A549 (cell line): ENCODE data around the gene RPTOR. TPM values are rescaled to one million over a fixed set of nuclear protein-coding genes. Genes with fewer than 3 reads are reported as not detected.

Source experiments
- ATAC-seq, 2 experiments: fragments of 200-7000 bp in 1 of 2; fragments of >200 bp in 1 of 2; cut with Nextera tagmentation in 1 of 2; cut with Tn5 transposase in 1 of 2; 3 replicates each; pipeline versions ENCODE4 v1.8.0 to v1.9.1; 2018 to 2020; ENCODE audit warnings: mild to moderate bottlenecking in 1 of 2, moderate library complexity in 1 of 2
- CTCF ChIA-PET: fragments of 300-600 bp; sonication (Branson Sonifier 250); formaldehyde crosslinking; extraction: SDS; loops from one replicate; lab custom pipeline; 2021; ENCODE audit warnings: antibody characterized with exemption, inconsistent platforms; lab: Yijun Ruan, JAX
- POLR2A ChIA-PET: fragments of 350-600 bp; formaldehyde crosslinking; extraction: SDS; loops from one replicate; lab custom pipeline; 2021; ENCODE audit warnings: antibody characterized with exemption, inconsistent platforms; lab: Yijun Ruan, JAX
- DNase-seq, 2 experiments: peaks; one replicate each; pipeline versions ENCODE4 v3.0.0 to v3.0.0-alpha.2; 2011 to 2016; ENCODE audit warnings: low read depth in 1 of 2, low spot score in 1 of 2
- FAIRE-seq: peaks from 2 replicates; lab custom pipeline; 2011; peaks lifted over from hg19 to GRCh38; lab: Jason Lieb, UNC
- H3K27ac ChIP-seq, 2 experiments: fragments of >200 bp; sonication (Bioruptor Twin); formaldehyde crosslinking; 3 replicates each; pipeline ENCODE4 v1.5.1; 2016 to 2017
- H3K4me1 ChIP-seq: fragments of >200 bp; sonication (Bioruptor Twin); formaldehyde crosslinking; 3 replicates; pipeline ENCODE4 v1.6.1; 2016
- H3K4me2 ChIP-seq: fragments of >200 bp; sonication (Bioruptor Twin); formaldehyde crosslinking; 3 replicates; pipeline ENCODE4 v1.6.1; 2016
- H3K4me3 ChIP-seq: fragments of >200 bp; sonication (Bioruptor Twin); formaldehyde crosslinking; 3 replicates; pipeline ENCODE4 v1.5.1; 2016
- H3K9me3 ChIP-seq: fragments of >200 bp; sonication (Bioruptor Twin); formaldehyde crosslinking; 3 replicates; pipeline ENCODE4 v1.6.1; 2016
- CBX8 ChIP-seq: fragments of 200-600 bp; sonication (generic); IDR thresholded peaks from 2 replicates; pipeline ENCODE4 v1.6.1; 2016
- EHMT2 ChIP-seq: fragments of 200-600 bp; sonication (generic); IDR thresholded peaks from 2 replicates; pipeline ENCODE4 v1.6.1; 2016; ENCODE audit warnings: antibody characterized with exemption, low read depth, mild to moderate bottlenecking, moderate library complexity
- EP300 ChIP-seq, 2 experiments: fragments of >200 bp; sonication (Bioruptor Twin); formaldehyde crosslinking; IDR thresholded peaks; 2 replicates in 1 of 2; 3 replicates in 1 of 2; pipeline ENCODE4 v1.6.1; 2016 to 2017
- ESRRA ChIP-seq: fragments of 150-350 bp; IDR thresholded peaks from 2 replicates; pipeline ENCODE4 v1.6.1; 2014; ENCODE audit warnings: mild to moderate bottlenecking, low read length, borderline replicate concordance
- FOSL2 ChIP-seq, 2 experiments: fragments of 450-650 bp in 1 of 2; fragments of >200 bp in 1 of 2; sonication (Bioruptor Twin) in 1 of 2; formaldehyde crosslinking; IDR thresholded peaks; 2 replicates each; pipeline versions ENCODE4 v1.5.0 to v1.6.1; 2016 to 2020; ENCODE audit warnings: mild to moderate bottlenecking in 1 of 2, moderate library complexity in 1 of 2
- HDAC2 ChIP-seq: fragments of 200-600 bp; sonication (generic); IDR thresholded peaks from 2 replicates; pipeline ENCODE4 v1.6.1; 2016
- JUNB ChIP-seq: fragments of >200 bp; sonication (Bioruptor Twin); formaldehyde crosslinking; IDR thresholded peaks from 2 replicates; pipeline ENCODE4 v1.6.1; 2016
- MAFK ChIP-seq: fragments of 450-650 bp; IDR thresholded peaks from 2 replicates; pipeline ENCODE4 v1.6.1; 2014; ENCODE audit not compliant: partially characterized antibody
- MAZ ChIP-seq: fragments of 150-350 bp; IDR thresholded peaks from 2 replicates; pipeline ENCODE4 v1.6.1; 2014; ENCODE audit warnings: antibody characterized with exemption, low read depth, low read length, borderline replicate concordance
- MYC ChIP-seq: IDR thresholded peaks from 2 replicates; pipeline ENCODE4 v1.6.1; 2012; ENCODE audit warnings: mild to moderate bottlenecking, inconsistent platforms, low read length, improper control_type of control experiment, borderline replicate concordance
- NFE2L2 ChIP-seq: fragments of 150-350 bp; conservative IDR thresholded peaks from 2 replicates; pipeline ENCODE4 v1.6.1; 2014; ENCODE audit warnings: low read length
- PHF8 ChIP-seq: fragments of 200-600 bp; sonication (generic); IDR thresholded peaks from 2 replicates; pipeline ENCODE4 v1.6.1; 2016; ENCODE audit warnings: low read depth, mild to moderate bottlenecking, antibody characterized with exemption, moderate library complexity, borderline replicate concordance
- POLR2AphosphoS2 ChIP-seq: conservative IDR thresholded peaks from 2 replicates; pipeline ENCODE4 v1.6.1; 2012; ENCODE audit warnings: low read length, improper control_type of control experiment, inconsistent platforms
- RARB ChIP-seq: fragments of 250-450 bp; sonication (Bioruptor Pico); IDR thresholded peaks from 2 replicates; pipeline ENCODE4 v1.8.0; 2021; ENCODE audit warnings: mild to moderate bottlenecking, moderate library complexity
- RFX5 ChIP-seq: fragments of 450-650 bp; IDR thresholded peaks from 2 replicates; pipeline ENCODE4 v1.7.1; 2014; ENCODE audit warnings: antibody characterized with exemption, mild to moderate bottlenecking, moderate library complexity
- RNF2 ChIP-seq: fragments of 200-600 bp; sonication (generic); IDR thresholded peaks from 2 replicates; pipeline ENCODE4 v1.6.1; 2016; ENCODE audit warnings: low read depth, mild to moderate bottlenecking, antibody characterized with exemption, moderate library complexity, borderline replicate concordance
- SMC3 ChIP-seq: fragments of >200 bp; sonication (Bioruptor Twin); formaldehyde crosslinking; IDR thresholded peaks from 3 replicates; pipeline ENCODE4 v1.6.1; 2018; ENCODE audit warnings: inconsistent platforms
- TFCP2L1 ChIP-seq: fragments of 250-450 bp; sonication (Bioruptor Pico); IDR thresholded peaks from 2 replicates; pipeline ENCODE4 v1.5.0; 2021; ENCODE audit warnings: mild to moderate bottlenecking
- ZC3H11A ChIP-seq: fragments of 450-650 bp; IDR thresholded peaks from 2 replicates; pipeline ENCODE4 v1.6.1; 2014; ENCODE audit warnings: antibody characterized with exemption, mild to moderate bottlenecking
- ZNF302 ChIP-seq: fragments of 250-450 bp; sonication (Bioruptor Pico); IDR thresholded peaks from 2 replicates; pipeline ENCODE4 v1.9.0; 2021; ENCODE audit warnings: inconsistent platforms, mild to moderate bottlenecking, moderate library complexity
- ZSCAN20 ChIP-seq: fragments of 250-450 bp; sonication (Bioruptor Pico); IDR thresholded peaks from 2 replicates; pipeline ENCODE4 v1.8.0; 2022; ENCODE audit warnings: mild to moderate bottlenecking, moderate library complexity
- WGBS: methylation state at CpG from one replicate; pipeline ENCODE4 v1.1.6; 2017; ENCODE audit errors: missing lambda C conversion rate; 5-methylcytosine and 5-hydroxymethylcytosine counted together
- polyA plus RNA-seq, 4 experiments: library from polyadenylated mRNA; depleted of rRNA in 3 of 4; stranded (reverse); fragments of >200 nt; fragmentation: RNase III in 1 of 4; extraction: RNeasy Plus Mini Kit Qiagen cat#74134 plus additional on column Dnase treatment in 1 of 4; gene quantifications; 2 replicates in 3 of 4; 3 replicates in 1 of 4; pipeline ENCODE4 v1.2.3, GENCODE V29; 2011 to 2017
- TF ChIP-seq, protein P1 (sequence below): fragments of 200-600 bp; sonication (generic); IDR thresholded peaks from 2 replicates; pipeline ENCODE4 v1.6.1; 2016; ENCODE audit warnings: antibody characterized with exemption, mild to moderate bottlenecking, moderate library complexity
- TF ChIP-seq, protein P2 (sequence below): fragments of 250-450 bp; sonication (Bioruptor Pico); IDR thresholded peaks from 2 replicates; pipeline ENCODE4 v1.5.0; 2021; ENCODE audit warnings: mild to moderate bottlenecking, moderate library complexity, borderline replicate concordance

The RPTOR gene
- polyA plus RNA-seq, 2 of the 4 experiments (the other 2 are of a cell fraction): 10.8 to 27.1 TPM

- no peak for DNase-seq
- TF ChIP-seq FOSL2 (IDR thresholded peaks at IDR 0.05) (no peak), FOSL2 (CRISPR knock-in tag; IDR thresholded peaks at IDR 0.05) (no peak), NFE2L2 (no peak), ESRRA (no peak), TFCP2L1 (CRISPR knock-in tag) (no peak), MAZ (no peak), MAFK (no peak), EP300 (IDR thresholded peaks at IDR 0.05) (no peak), RNF2 (no peak), HDAC2 (no peak), ZNF302 (CRISPR knock-in tag) (no peak), CBX8 (no peak), ZSCAN20 (no peak), RFX5 (no peak), EHMT2 (no peak), JUNB (no peak), POLR2AphosphoS2 (no peak), ZC3H11A (no peak)
- TF ChIP-seq, protein P1, sequence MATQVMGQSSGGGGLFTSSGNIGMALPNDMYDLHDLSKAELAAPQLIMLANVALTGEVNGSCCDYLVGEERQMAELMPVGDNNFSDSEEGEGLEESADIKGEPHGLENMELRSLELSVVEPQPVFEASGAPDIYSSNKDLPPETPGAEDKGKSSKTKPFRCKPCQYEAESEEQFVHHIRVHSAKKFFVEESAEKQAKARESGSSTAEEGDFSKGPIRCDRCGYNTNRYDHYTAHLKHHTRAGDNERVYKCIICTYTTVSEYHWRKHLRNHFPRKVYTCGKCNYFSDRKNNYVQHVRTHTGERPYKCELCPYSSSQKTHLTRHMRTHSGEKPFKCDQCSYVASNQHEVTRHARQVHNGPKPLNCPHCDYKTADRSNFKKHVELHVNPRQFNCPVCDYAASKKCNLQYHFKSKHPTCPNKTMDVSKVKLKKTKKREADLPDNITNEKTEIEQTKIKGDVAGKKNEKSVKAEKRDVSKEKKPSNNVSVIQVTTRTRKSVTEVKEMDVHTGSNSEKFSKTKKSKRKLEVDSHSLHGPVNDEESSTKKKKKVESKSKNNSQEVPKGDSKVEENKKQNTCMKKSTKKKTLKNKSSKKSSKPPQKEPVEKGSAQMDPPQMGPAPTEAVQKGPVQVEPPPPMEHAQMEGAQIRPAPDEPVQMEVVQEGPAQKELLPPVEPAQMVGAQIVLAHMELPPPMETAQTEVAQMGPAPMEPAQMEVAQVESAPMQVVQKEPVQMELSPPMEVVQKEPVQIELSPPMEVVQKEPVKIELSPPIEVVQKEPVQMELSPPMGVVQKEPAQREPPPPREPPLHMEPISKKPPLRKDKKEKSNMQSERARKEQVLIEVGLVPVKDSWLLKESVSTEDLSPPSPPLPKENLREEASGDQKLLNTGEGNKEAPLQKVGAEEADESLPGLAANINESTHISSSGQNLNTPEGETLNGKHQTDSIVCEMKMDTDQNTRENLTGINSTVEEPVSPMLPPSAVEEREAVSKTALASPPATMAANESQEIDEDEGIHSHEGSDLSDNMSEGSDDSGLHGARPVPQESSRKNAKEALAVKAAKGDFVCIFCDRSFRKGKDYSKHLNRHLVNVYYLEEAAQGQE: no peak
- TF ChIP-seq, protein P2, sequence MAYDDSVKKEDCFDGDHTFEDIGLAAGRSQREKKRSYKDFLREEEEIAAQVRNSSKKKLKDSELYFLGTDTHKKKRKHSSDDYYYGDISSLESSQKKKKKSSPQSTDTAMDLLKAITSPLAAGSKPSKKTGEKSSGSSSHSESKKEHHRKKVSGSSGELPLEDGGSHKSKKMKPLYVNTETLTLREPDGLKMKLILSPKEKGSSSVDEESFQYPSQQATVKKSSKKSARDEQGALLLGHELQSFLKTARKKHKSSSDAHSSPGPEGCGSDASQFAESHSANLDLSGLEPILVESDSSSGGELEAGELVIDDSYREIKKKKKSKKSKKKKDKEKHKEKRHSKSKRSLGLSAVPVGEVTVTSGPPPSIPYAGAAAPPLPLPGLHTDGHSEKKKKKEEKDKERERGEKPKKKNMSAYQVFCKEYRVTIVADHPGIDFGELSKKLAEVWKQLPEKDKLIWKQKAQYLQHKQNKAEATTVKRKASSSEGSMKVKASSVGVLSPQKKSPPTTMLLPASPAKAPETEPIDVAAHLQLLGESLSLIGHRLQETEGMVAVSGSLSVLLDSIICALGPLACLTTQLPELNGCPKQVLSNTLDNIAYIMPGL (CRISPR knock-in tag): no peak
- FAIRE-seq: no peak
- peaks cover 11% of the 10 kb centered on the region for H3K4me1 ChIP-seq
- no peak for ATAC-seq
- H3K4me2 ChIP-seq: no peak overlapping the region
- WGBS: 93% methylated on average over 13 of the region's 13 CpGs
- H3K4me3 ChIP-seq: no peak overlapping the region
- CTCF ChIA-PET: interaction anchor here (1.9 kb wide), 1 partner anchor 31 kb away, joined by 6 read pairs; no protein-coding TSS in a partner anchor
- POLR2A ChIA-PET: no interaction called here
- H3K27ac ChIP-seq: no peak overlapping the region
- no peaks in the 10 kb centered on the region for H3K9me3 ChIP-seq
Observed at GRCh38 chr17:80863626-80864025, 319.0 kb downstream of the RPTOR start.

- Histone ChIP-seq H3K4me1 (no peaks in the 10 kb centered on the region; the same call in 1 of the 3 replicates), H3K4me3 (no peak overlapping the region), H3K4me2 (no peak overlapping the region), H3K9me3 (no peaks in the 10 kb centered on the region), H3K27ac (no peak overlapping the region)
- TF ChIP-seq MYC: no peak
- TF ChIP-seq RFX5: no peak
- no peak for TF ChIP-seq ZSCAN20
- TF ChIP-seq PHF8: no peak
- no peak for TF ChIP-seq SMC3
- TF ChIP-seq RARB: no peak
- FAIRE-seq (no peak), ATAC-seq (no peak), DNase-seq (no peak)
- ChIA-PET CTCF (interaction anchor here (1.8 to 2.5 kb wide), 3 partner anchors 15 to 34 kb away, joined by 6 to 11 read pairs (median 9); no protein-coding TSS in a partner anchor), POLR2A (no interaction called here)
- 94% methylated on average over 6 of the region's 6 CpGs for WGBS
Observed at GRCh38 chr17:80864751-80865150, 320.1 kb downstream of the RPTOR start.
